ENCODE measurements around the gene PCK1.

DNA sequence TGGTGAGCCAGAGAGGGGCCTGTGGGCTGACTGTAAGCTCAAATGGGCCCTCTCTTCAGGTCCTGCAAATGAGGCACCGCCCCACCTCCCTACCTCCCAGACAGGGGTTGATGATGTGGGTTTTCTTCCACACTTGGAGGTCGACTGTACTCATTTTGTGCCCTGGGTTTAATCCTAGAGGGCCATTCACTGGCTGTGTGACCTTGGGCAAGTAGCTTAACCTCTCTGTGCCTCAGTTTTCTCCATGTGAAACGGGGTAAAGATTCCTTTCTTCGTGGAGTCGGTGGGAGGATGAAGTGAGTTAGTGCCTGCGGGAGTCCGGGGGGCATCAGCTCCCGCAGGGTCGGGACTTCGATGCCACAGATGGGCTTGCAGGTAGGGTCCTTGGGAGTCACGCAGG is 35.4 kb downstream of the PCK1 start:
- TF ChIP-seq POLR2A (IDR thresholded peaks at IDR 0.05), result no peak
- TF ChIP-seq, protein P1, sequence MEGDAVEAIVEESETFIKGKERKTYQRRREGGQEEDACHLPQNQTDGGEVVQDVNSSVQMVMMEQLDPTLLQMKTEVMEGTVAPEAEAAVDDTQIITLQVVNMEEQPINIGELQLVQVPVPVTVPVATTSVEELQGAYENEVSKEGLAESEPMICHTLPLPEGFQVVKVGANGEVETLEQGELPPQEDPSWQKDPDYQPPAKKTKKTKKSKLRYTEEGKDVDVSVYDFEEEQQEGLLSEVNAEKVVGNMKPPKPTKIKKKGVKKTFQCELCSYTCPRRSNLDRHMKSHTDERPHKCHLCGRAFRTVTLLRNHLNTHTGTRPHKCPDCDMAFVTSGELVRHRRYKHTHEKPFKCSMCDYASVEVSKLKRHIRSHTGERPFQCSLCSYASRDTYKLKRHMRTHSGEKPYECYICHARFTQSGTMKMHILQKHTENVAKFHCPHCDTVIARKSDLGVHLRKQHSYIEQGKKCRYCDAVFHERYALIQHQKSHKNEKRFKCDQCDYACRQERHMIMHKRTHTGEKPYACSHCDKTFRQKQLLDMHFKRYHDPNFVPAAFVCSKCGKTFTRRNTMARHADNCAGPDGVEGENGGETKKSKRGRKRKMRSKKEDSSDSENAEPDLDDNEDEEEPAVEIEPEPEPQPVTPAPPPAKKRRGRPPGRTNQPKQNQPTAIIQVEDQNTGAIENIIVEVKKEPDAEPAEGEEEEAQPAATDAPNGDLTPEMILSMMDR (IDR thresholded peaks at IDR 0.05), result no peak
